H1 (cell line): Measurements from ENCODE around the gene SPTLC3. TPM values are rescaled to one million over a fixed set of nuclear protein-coding genes. Genes with fewer than 3 reads are reported as not detected.

Experiments
- CTCF ChIA-PET: fragments of 300-600 bp; sonication (Branson Sonifier 250); formaldehyde crosslinking; loops from one replicate; lab custom pipeline; 2021; ENCODE audit not compliant: partially characterized antibody; lab: Charles Lee
- POLR2A ChIA-PET: fragments of 300-600 bp; sonication (Branson Sonifier 250); formaldehyde crosslinking; loops from one replicate; lab custom pipeline; 2021; ENCODE audit warnings: inconsistent platforms; ENCODE audit not compliant: partially characterized antibody; lab: Charles Lee
- DNase-seq, 2 experiments: peaks; one replicate each; pipeline versions ENCODE4 v3.0.0 to v3.0.0-alpha.2; 2010 to 2022; ENCODE audit warnings: low spot score in 2 of 2, low read depth in 1 of 2, mixed read lengths in 1 of 2
- FAIRE-seq: peaks from 2 replicates; lab custom pipeline; 2011; peaks lifted over from hg19 to GRCh38; lab: Jason Lieb, UNC
- H2AFZ ChIP-seq: 2 replicates; pipeline ENCODE4 v1.8.1; 2012; ENCODE audit warnings: low read length, inconsistent platforms
- H2AK5ac ChIP-seq: 2 replicates; pipeline ENCODE4 v1.6.1; 2013; ENCODE audit warnings: low read depth, low read length
- H2BK120ac ChIP-seq: replicated peaks from 2 replicates; pipeline ENCODE3; 2013; ENCODE audit warnings: low read depth, low read length, inconsistent platforms
- H2BK12ac ChIP-seq: 2 replicates; pipeline ENCODE4 v1.6.1; 2013; ENCODE audit warnings: low read depth, low read length
- H2BK15ac ChIP-seq: 2 replicates; pipeline ENCODE4 v1.6.1; 2013; ENCODE audit warnings: low read length
- H2BK20ac ChIP-seq: 2 replicates; pipeline ENCODE4 v1.6.1; 2013; ENCODE audit warnings: low read length
- H2BK5ac ChIP-seq: 2 replicates; pipeline ENCODE4 v1.6.1; 2013; ENCODE audit warnings: low read depth, low read length
- H3K14ac ChIP-seq: 2 replicates; pipeline ENCODE4 v1.6.1; 2013; ENCODE audit warnings: inconsistent platforms; ENCODE audit not compliant: insufficient read length
- H3K18ac ChIP-seq: 2 replicates; pipeline ENCODE4 v1.6.1; 2013; ENCODE audit warnings: low read length; ENCODE audit errors: extremely low read depth
- H3K23ac ChIP-seq: 2 replicates; pipeline ENCODE4 v1.6.1; 2013; ENCODE audit warnings: inconsistent platforms; ENCODE audit not compliant: insufficient read length
- H3K23me2 ChIP-seq: 2 replicates; pipeline ENCODE4 v1.6.1; 2013; ENCODE audit warnings: low read depth, low read length
- H3K27ac ChIP-seq: 2 replicates; pipeline ENCODE4 v1.6.1; 2011; ENCODE audit warnings: low read depth, low read length, inconsistent platforms
- H3K27me3 ChIP-seq, 4 experiments: replicated peaks in 1 of 4; 1 replicate in 1 of 4; 2 replicates in 3 of 4; pipeline versions ENCODE4 v1.6.1 to v1.8.1; 2011 to 2013; ENCODE audit warnings: low read length in 3 of 4, mild to moderate bottlenecking in 3 of 4, inconsistent platforms in 2 of 4, mixed read lengths in 2 of 4, moderate library complexity in 1 of 4; ENCODE audit not compliant: control insufficient read depth in 3 of 4, insufficient read depth in 3 of 4; ENCODE audit errors: extremely low read depth in 1 of 4
- H3K36me3 ChIP-seq, 4 experiments: 2 replicates each; pipeline versions ENCODE4 v1.6.1 to v1.8.1; 2011 to 2013; ENCODE audit warnings: mild to moderate bottlenecking in 4 of 4, low read length in 3 of 4, moderate library complexity in 2 of 4, control low read depth in 1 of 4, inconsistent platforms in 1 of 4; ENCODE audit not compliant: insufficient read depth in 4 of 4, control insufficient read depth in 2 of 4
- H3K4ac ChIP-seq: replicated peaks from 2 replicates; pipeline ENCODE3; 2013; ENCODE audit warnings: low read length, low read depth, mixed read lengths, inconsistent platforms; ENCODE audit not compliant: insufficient read length
- H3K4me1 ChIP-seq, 4 experiments: replicated peaks in 1 of 4; 1 replicate in 1 of 4; 2 replicates in 3 of 4; pipeline versions ENCODE4 v1.6.1 to v1.8.1; 2011 to 2013; ENCODE audit warnings: low read length in 3 of 4, inconsistent platforms in 2 of 4, mixed read lengths in 1 of 4; ENCODE audit not compliant: insufficient read depth in 4 of 4, control insufficient read depth in 3 of 4
- H3K4me2 ChIP-seq, 2 experiments: 2 replicates each; pipeline versions ENCODE4 v1.6.1 to v1.8.1; 2011 to 2013; ENCODE audit warnings: low read depth in 2 of 2, low read length in 2 of 2, control low read depth in 1 of 2, inconsistent platforms in 1 of 2, mild to moderate bottlenecking in 1 of 2; ENCODE audit not compliant: insufficient read depth in 1 of 2
- H3K4me3 ChIP-seq, 4 experiments: fragments of 200-600, 300-600 bp in 1 of 4; sonication (generic), shearing (Covaris generic), sonication (Bioruptor Twin) in 1 of 4; 2 replicates each; pipeline versions ENCODE4 v1.5.1 to v1.8.1; 2011 to 2016; ENCODE audit warnings: low read length in 4 of 4, low read depth in 3 of 4, control low read depth in 2 of 4, inconsistent platforms in 2 of 4, mild to moderate bottlenecking in 2 of 4, mixed read lengths in 1 of 4, moderate library complexity in 1 of 4; ENCODE audit not compliant: insufficient read depth in 2 of 4; ENCODE audit errors: extremely low read depth in 1 of 4
- H3K56ac ChIP-seq: replicated peaks from 2 replicates; pipeline ENCODE3; 2013; ENCODE audit warnings: low read depth, mild to moderate bottlenecking, mixed read lengths, low read length, inconsistent platforms; ENCODE audit not compliant: insufficient read length
- H3K79me1 ChIP-seq: 2 replicates; pipeline ENCODE4 v1.6.1; 2013; ENCODE audit warnings: low read depth, low read length, control low read depth
- H3K79me2 ChIP-seq, 2 experiments: 2 replicates each; pipeline versions ENCODE4 v1.6.1 to v1.8.1; 2012 to 2013; ENCODE audit warnings: low read length in 2 of 2, mild to moderate bottlenecking in 2 of 2, inconsistent platforms in 1 of 2; ENCODE audit not compliant: insufficient read depth in 2 of 2, control insufficient read depth in 1 of 2
- H3K9ac ChIP-seq, 4 experiments: replicated peaks in 1 of 4; 1 replicate in 1 of 4; 2 replicates in 3 of 4; pipeline versions ENCODE4 v1.6.1 to v1.8.1; 2011 to 2013; ENCODE audit warnings: low read depth in 3 of 4, low read length in 3 of 4, control low read depth in 2 of 4, mild to moderate bottlenecking in 2 of 4, moderate library complexity in 2 of 4, inconsistent platforms in 1 of 4; ENCODE audit errors: extremely low read depth in 1 of 4
- H3K9me3 ChIP-seq, 2 experiments: 2 replicates each; pipeline versions ENCODE4 v1.6.1 to v1.8.1; 2012 to 2013; ENCODE audit warnings: mild to moderate bottlenecking in 2 of 2, moderate library complexity in 2 of 2, control low read depth in 1 of 2, inconsistent platforms in 1 of 2, low read depth in 1 of 2, low read length in 1 of 2, mixed read lengths in 1 of 2; ENCODE audit not compliant: insufficient read depth in 2 of 2
- H4K20me1 ChIP-seq, 2 experiments: replicated peaks in 1 of 2; 2 replicates each; pipeline versions ENCODE3 to v1.8.1; 2011 to 2013; ENCODE audit warnings: inconsistent platforms in 2 of 2, low read length in 2 of 2, mild to moderate bottlenecking in 1 of 2; ENCODE audit not compliant: insufficient read depth in 2 of 2, control insufficient read depth in 1 of 2
- H4K5ac ChIP-seq: 2 replicates; pipeline ENCODE4 v1.6.1; 2013; ENCODE audit warnings: low read length, low read depth, mixed read lengths, inconsistent platforms; ENCODE audit not compliant: insufficient read length
- H4K8ac ChIP-seq: 2 replicates; pipeline ENCODE4 v1.8.0; 2013; ENCODE audit warnings: mild to moderate bottlenecking, moderate library complexity, low read length, inconsistent platforms; ENCODE audit not compliant: insufficient read depth; ENCODE audit errors: extremely low read depth
- H4K91ac ChIP-seq: replicated peaks from 2 replicates; pipeline ENCODE3; 2013; ENCODE audit warnings: low read length, mixed read lengths, inconsistent platforms; ENCODE audit not compliant: insufficient read length
- BCL11A ChIP-seq, 2 experiments: IDR thresholded peaks; one replicate each; pipeline ENCODE4 v1.6.1; 2011; ENCODE audit warnings: low read depth in 2 of 2, low read length in 2 of 2, mild to moderate bottlenecking in 2 of 2
- CBX8 ChIP-seq: fragments of 300-800, 300-1000 bp; sonication (generic); IDR thresholded peaks from 2 replicates; pipeline ENCODE4 v1.7.1; 2016; ENCODE audit warnings: low read depth, low read length, borderline replicate concordance
- CHD2 ChIP-seq: IDR thresholded peaks from 2 replicates; pipeline ENCODE4 v1.6.1; 2012; ENCODE audit warnings: low read length, improper control_type of control experiment
- EGR1 ChIP-seq: IDR thresholded peaks from 2 replicates; pipeline ENCODE4 v1.6.1; 2011; ENCODE audit warnings: low read depth, low read length, borderline replicate concordance
- KDM1A ChIP-seq: fragments of 200-600, 300-600 bp; sonication (generic); IDR thresholded peaks from 2 replicates; pipeline ENCODE4 v1.7.1; 2016; ENCODE audit warnings: mild to moderate bottlenecking, low read length, borderline replicate concordance
- SRF ChIP-seq: IDR thresholded peaks from 2 replicates; pipeline ENCODE4 v1.6.1; 2011; ENCODE audit warnings: mild to moderate bottlenecking, low read depth, low read length, moderate library complexity
- TAF1 ChIP-seq: IDR thresholded peaks from 2 replicates; pipeline ENCODE4 v1.6.1; 2011; ENCODE audit warnings: mild to moderate bottlenecking, low read depth, low read length
- WGBS, 2 experiments: shearing (Covaris generic) in 1 of 2; methylation state at CpG; one replicate each; pipeline versions ENCODE4 v1.1.6 to v1.1.7; 2013 to 2015; ENCODE audit warnings: low lambda C conversion rate in 2 of 2, mixed read lengths in 2 of 2, inconsistent platforms in 1 of 2, low coverage in 1 of 2, missing lambda C conversion rate in 1 of 2; ENCODE audit not compliant: insufficient replicate concordance in 2 of 2, insufficient coverage in 1 of 2, insufficient read length in 1 of 2; ENCODE audit errors: extremely low coverage in 1 of 2, missing lambda C conversion rate in 1 of 2; 5-methylcytosine and 5-hydroxymethylcytosine counted together
- polyA plus RNA-seq, 7 experiments: library from polyadenylated mRNA; depleted of rRNA in 3 of 7; stranded (reverse) in 5 of 7; unstranded in 2 of 7; fragments of >200 nt in 5 of 7; fragments of 200-250 nt in 2 of 7; gene quantifications; 1 replicate in 5 of 7; 2 replicates in 1 of 7; 4 replicates in 1 of 7; pipeline versions ENCODE4 v1.2.1 to v1.2.3, GENCODE V29; 2011 to 2013; ENCODE audit warnings: missing spikeins in 2 of 7, mixed read lengths in 2 of 7
- total RNA-seq: library from RNA; stranded (reverse); fragmentation: NEBNext Ultra II Directional; extraction: Animal tissue kit (Norgen Biotek cat#: 25700); gene quantifications from 2 replicates; pipeline ENCODE4 v1.2.1, GENCODE V29; 2021

The SPTLC3 gene
- total and polyA plus RNA-seq, 2 of the 8 experiments (the other 6 are each of a cell fraction or from before 2014, with no cell fraction given) = 0.23 to 0.82 TPM

DNA sequence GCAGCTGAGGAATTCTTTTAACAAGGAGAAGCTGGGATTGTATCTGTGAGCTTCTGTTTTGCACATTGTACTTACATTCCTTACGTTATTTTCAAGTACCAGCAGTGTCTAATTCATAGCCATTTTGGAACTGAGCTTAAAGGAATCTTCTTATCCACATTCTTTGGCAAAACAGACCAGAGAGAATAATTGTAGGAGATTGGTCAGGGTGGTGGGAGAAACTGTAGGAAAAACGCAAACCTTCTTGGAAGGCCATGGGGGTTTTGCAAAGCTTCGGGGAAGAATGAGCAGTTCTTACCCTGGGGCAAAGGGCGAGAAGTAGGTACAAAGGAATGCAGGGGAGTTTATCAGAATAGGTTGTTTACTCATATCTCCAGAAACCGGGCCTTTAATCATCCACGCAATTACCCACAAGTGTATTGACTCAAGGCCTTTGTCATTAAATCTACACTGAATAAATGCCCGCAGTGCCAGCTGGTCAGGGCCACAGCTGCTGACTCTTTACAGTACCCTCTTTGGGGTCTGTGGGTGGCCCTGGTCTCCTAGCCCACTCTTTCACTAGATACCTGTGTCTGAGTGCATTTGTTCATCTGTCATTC, 39.6 kb upstream of the SPTLC3 start:
- H2AK5ac ChIP-seq = no peak overlapping the region
- no peak overlapping the region for H3K4me3 ChIP-seq
- no peak overlapping the region for H3K14ac ChIP-seq
- ChIA-PET CTCF (interaction anchor here (0.7 to 8.5 kb wide), 11 partner anchors 42 to 1085 kb away, joined by 3 to 64 read pairs (median 5); no protein-coding TSS in a partner anchor), POLR2A (no interaction called here)
- no peak for DNase-seq
- H3K79me2 ChIP-seq = no peaks in the 10 kb centered on the region
- H3K4me2 ChIP-seq = no peak overlapping the region
- no peaks in the 10 kb centered on the region for H3K79me1 ChIP-seq
- H4K91ac ChIP-seq = no peak overlapping the region
- no peak overlapping the region for H2BK120ac ChIP-seq
- H2AFZ ChIP-seq = no peak overlapping the region
- no peaks in the 10 kb centered on the region for H3K27me3 ChIP-seq
- H3K23ac ChIP-seq = no peak overlapping the region
- H3K23me2 ChIP-seq = no peaks in the 10 kb centered on the region
- H2BK20ac ChIP-seq = no peak overlapping the region
- TF ChIP-seq CBX8 (no peak), CHD2 (no peak), BCL11A (IDR thresholded peaks at IDR 0.05; ENCODE audit: low read depth in 2 of 2, low read length in 2 of 2) (no peak), KDM1A (no peak), EGR1 (no peak), TAF1 (no peak), SRF (no peak)
- no peaks in the 10 kb centered on the region for H3K36me3 ChIP-seq
- FAIRE-seq = no peak
- no peaks in the 10 kb centered on the region for H4K20me1 ChIP-seq
- H3K4me1 ChIP-seq = peaks cover 0 to 5% (median 0%) of the 10 kb centered on the region in 4 experiments; a peak in 1 of 7 replicates
- no peak overlapping the region for H4K8ac ChIP-seq
- H2BK15ac ChIP-seq = no peak overlapping the region
- no peak overlapping the region for H4K5ac ChIP-seq
- H3K18ac ChIP-seq = no peak overlapping the region
- WGBS, 2 experiments = 93% methylated on average over 7 of the region's 7 CpGs; no CpG with 5 or more reads in 1 of the 2 experiments
- H2BK12ac ChIP-seq = no peak overlapping the region
- H3K9me3 ChIP-seq = peaks cover 12 to 14% of the 10 kb centered on the region in 2 experiments
- H2BK5ac ChIP-seq = no peak overlapping the region
- no peak overlapping the region for H3K4ac ChIP-seq
- H3K56ac ChIP-seq = no peak overlapping the region
- H3K27ac ChIP-seq = no peak overlapping the region
- H3K9ac ChIP-seq = no peak overlapping the region
